Measurements from ENCODE around the gene OR51B2.

Gene OR51B2

DNA sequence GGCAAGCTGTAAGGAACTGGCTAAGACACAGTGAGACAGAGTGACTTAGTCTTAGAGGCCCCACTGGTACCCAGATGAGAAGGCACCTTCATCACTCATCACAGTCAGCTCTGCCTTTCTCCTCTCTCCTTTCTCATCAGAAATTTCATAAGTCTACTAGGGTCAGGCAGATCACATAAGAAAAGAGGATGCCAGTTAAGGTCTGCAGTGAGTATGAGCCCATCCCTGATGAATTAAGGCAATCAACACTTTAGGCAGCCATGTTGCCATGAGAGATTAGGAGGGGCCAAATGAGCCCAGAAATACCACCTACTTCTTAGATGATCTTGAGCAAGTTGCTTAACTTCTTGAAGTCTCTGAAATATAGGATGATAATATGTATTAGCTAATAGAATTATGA is 42.5 kb downstream of the OR51B2 start:
- no peak for DNase-seq

DNA sequence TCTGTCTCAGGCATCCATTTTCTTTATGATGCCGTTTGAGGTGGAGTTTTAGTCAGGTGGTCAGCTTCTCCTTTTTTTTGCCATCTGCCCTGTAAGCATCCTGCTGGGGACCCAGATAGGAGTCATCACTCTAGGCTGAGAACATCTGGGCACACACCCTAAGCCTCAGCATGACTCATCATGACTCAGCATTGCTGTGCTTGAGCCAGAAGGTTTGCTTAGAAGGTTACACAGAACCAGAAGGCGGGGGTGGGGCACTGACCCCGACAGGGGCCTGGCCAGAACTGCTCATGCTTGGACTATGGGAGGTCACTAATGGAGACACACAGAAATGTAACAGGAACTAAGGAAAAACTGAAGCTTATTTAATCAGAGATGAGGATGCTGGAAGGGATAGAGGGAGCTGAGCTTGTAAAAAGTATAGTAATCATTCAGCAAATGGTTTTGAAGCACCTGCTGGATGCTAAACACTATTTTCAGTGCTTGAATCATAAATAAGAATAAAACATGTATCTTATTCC is 43.5 kb downstream of the OR51B2 start:
- DNase-seq: no peak

DNA sequence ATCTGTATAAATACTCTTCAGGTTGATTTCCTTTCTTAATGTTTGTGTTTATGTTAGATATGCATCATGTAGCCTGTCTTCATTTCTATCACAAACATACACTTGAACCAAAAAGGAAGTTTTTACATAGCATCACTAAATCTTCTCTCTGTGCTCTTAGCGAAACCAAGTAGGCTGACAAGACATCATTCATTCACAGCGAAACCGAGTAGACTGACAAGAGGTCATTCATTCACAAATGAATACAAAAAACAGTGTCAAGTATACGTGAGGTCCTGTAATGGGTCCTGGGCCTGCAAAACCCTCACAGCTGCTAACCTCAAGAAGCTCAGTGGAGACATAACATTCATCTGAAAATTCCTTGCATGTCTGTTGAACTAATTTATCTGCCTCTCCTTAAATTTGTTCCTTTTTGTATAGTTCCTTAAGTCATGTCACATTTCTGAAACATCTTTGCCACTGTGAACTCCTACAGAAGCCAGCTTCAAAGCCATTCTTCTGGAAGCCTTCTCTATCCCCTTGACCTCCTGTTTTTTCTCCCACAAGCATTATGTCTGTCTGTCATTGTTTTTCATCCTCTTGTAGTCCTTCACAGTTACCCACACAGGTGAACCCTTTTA is 44.5 kb downstream of the OR51B2 start:
- no peak for DNase-seq

DNA sequence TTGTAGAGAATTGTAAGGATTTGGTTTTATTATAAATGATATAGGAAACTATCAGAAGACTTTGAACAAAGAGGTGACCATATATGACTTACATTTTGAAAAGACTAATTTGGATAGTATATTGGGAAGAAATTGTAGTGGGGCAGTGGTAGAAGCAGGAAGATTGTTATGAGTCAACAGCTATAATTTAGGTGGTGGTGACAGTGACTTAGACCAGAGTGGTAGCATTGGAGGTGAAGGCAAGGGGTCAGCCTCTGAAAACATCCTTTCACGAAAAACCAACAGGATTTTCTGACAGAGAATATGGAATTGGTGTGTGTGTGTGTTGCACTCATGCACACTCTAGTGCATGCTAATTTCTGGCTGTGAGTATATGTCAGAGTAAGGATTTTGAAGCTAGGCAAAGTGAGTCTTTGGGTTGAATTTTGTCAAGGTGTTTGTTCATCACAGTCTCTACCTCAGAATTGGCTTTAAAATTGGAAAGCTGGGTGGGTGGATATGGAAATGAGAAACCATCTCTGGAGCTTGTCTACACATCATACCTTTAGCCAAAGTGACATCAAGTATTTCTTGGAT is 46.2 kb downstream of the OR51B2 start:
- DNase-seq: no peak

DNA sequence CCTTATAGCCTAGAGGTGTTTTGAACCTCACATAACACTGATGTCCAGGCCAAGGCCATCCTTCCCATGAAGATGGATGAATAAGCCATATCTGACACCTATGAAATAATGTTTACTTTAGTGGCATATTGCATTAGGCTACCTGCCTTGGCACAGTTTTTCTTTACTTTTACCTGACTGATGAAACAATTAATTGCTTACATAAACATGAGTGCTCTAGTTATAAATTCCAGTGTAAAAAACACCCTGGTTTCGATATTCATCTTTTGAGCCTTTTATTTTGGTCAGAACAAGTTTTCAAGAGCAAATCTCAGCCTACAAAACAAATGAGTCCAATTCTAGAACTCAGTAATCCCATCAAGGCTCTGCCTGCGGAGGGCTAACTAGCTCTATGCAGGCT is 47.4 kb downstream of the OR51B2 start:
- no peak for DNase-seq

DNA sequence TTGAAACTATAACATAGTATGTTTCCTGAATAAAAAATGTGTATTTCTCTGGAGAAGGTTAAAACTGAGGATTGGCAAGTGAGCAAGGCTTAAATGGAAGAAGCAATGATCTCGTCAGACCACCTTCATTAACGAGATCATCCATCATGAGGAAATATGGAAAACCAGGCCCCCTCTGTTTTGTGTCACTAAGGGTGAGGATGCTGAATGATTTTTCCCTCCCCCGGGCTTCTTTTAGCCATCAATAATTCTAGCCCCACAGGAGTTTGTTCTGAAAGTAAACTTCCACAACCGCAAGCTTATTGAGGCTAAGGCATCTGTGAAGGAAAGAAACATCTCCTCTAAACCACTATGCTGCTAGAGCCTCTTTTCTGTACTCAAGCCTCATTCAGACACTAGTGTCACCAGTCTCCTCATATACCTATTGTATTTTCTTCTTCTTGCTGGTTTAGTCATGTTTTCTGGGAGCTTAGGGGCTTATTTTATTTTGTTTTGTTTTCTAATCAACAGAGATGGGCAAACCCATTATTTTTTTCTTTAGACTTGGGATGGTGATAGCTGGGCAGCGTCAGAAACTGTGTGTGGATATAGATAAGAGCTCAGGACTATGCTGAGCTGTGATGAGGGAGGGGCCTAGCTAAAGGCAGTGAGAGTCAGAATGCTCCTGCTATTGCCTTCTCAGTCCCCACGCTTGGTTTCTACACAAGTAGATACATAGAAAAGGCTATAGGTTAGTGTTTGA is 48.6 kb downstream of the OR51B2 start:
- no peak for DNase-seq

DNA sequence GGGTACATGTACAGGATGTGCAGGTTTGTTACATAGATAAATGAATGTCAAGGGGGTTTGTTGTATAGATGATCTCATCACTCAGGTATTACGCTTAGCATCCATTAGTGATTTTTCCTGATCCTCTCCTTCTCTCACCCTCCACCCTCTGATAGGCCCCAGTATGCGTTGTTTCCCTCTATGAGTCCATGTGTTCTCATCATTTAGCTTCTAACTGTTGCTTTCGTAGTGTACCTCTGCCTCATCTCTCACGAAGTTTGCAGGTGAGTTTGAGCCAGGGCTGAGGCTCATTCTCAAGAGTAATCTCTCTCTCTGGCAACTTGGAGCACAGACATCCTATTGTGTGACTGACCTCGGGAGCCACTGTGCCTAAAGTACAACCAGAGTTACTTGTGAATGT is 49.7 kb downstream of the OR51B2 start:
- DNase-seq: no peak

Data from NCI-H526 (cell line).